ENCODE results near the gene ACKR3. TPM values are rescaled to one million over a fixed set of nuclear protein-coding genes. Genes with fewer than 3 reads are reported as not detected.

Gene ACKR3
- 3.9 and 4.9 TPM in 2 replicates for total RNA-seq

DNA sequence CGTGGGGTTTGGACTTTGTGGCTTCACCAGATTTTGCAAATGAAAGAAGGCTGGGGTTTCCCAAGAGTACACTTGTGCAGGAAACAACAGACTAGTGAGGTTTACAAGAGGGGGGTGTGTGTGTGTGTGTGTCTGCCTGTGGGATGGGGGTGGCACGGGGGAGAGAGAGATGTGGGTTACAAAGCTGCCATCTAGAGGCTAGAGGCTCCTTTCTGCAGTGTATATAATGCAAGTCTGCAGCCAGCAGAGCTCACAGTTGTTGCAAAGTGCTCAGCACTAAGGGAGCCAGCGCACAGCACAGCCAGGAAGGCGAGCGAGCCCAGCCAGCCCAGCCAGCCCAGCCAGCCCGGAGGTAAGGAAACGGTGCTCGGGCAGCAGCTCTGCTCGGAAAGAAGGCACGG is at the start of gene ACKR3:
Gene ACKR3 (plus strand): TSS at position 253 of the 401 bp plus-strand sequence. CDS start 10,641 bp downstream, outside the sequence.
- intact Hi-C loops (cut with micrococcal nuclease) = loop anchor here (1.0 to 5.0 kb wide), 6 partner anchors 23 to 226 kb away; no protein-coding TSS in a partner anchor

DNA sequence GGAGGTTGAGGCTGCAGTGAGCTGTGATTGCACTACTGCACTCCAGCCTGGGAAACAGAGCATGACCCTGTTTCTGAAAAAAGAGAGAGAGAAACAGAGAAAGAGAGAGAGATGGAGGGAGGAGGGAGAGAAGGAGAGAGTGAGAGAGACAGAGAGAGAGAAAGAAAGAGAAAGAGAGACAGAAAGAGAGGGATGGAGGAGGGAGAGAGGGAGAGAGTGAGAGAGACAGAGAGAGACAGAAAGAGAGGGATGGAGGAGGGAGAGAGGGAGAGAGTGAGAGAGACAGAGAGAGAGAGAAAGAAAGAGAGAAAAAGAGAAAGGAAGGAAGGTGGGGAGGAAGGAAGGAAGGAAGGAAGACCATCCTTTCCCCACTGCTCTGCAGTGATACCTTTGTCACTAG is 48.1 kb upstream of the ACKR3 start:
- intact Hi-C loops (cut with micrococcal nuclease) = no loop called here

DNA sequence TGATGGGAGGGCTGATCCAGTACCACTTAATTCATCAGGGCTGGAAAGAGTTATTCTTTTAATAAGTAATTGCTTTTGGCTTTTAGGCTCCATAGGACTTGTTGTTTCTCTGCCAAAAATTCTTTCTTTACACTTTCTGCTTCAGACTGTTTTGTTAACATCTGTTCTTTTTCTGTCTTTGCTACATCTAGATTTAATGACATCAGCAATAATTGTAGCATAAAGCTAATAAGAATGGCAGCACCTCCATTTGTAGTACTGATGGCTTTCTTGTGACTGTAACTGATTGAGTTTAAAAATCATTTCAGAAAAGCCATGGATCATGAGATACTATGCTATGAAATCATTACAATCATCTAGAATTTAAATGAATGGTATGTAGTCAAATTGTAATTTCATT is 46.4 kb upstream of the ACKR3 start:
- intact Hi-C loops (cut with micrococcal nuclease) = no loop called here

DNA sequence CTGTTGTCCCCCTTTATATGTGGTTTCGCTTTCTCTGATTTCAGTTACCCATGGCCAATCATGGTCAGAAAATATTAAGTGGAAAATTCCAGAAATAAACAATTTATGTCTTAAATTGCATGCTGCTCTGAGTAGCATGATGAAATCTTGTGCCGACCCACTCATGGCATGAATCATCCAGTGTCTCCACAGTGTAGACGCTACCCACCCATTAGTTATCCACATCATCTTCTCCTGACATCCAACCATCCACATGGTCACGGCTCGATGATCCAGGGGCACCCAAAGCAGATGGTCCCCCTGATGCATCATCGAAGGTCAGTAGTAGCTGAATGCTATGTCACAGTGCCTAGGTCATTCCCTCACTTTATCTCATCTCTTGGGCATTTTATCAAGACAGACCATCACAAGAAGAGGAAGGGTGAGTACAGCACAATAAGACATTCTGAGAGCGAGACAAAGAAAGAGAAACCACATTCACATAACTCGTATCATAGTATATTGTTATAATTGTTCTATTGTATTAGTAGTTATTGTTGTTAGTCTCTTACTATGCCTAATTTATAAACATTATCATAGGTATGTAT is 44.1 kb upstream of the ACKR3 start:
- intact Hi-C loops (cut with micrococcal nuclease) = no loop called here

DNA sequence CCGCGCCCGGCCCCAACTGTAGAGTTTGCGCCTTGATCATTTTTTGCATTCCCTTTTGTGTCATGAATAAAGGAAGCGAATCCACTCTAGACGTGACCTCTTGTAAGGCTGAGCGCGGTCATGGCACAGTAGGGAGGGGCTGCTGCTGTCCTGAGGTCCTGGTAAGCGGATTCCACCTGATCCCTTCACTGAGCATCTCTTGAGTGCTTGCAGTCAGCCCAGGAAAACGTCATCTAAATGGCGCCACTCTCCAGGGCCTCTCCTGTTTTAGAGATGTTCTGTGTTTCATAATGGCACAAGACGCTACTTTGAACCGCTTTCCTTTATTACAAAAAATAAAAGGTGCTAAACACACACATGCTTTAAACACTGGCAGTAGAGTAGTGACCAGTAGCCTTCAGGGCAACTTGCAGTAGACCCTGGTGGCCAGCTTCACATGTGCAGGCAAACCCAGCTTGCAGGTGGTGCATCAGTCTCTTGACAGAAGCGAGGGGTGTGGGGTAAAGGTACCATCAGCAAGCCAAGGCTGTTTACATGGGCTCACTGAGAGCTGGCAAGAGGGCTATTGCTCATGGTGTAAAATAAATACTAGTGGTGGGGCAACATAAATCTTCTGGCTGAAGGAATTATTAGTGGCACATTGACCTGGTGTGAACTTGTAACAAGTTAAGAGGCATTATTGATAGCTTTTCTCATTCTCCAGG is 43.0 kb upstream of the ACKR3 start:
- intact Hi-C loops (cut with micrococcal nuclease) = no loop called here

DNA sequence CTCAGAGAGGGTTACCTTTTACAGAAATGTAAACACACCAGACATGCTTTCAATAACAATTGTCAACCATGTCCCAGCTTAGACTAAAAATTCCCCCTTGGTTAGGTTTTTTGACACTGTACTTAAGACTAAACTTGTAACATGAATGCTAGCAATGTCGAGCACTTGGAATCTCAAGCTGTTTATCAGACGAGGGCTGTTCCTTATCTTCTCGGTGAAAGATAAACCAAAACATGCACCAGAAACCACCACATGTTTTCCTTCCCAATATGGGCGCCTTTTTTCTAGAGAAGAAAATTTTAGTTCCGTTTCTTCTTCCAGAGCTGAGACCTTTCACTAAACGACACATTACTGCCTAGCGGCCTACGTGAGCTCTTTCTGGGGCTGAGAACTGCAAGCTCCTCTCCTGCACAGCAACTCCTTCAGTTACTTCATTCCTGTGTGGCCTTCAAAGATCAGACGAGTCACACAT is 42.4 kb upstream of the ACKR3 start:
- intact Hi-C loops (cut with micrococcal nuclease) = no loop called here

DNA sequence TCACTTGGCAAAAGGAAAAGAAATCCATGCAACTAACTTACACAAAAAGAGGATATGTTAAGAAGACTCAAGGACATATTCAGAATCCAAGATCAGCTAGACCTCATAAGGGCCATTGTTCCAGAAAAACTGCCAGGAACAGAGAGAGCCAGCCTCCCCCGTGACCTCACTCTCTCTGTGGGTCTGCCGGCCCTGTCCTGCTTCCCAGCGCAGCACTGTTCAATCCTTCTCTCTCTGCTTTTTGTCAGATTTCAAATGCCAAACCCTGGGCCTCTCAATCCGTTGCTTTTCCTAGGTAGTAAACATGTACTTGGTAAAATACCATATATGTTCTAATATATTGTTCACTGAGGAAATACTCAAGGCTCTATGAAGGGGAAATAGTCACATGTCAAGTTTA is 40.0 kb upstream of the ACKR3 start:
- intact Hi-C loops (cut with micrococcal nuclease) = no loop called here

DNA sequence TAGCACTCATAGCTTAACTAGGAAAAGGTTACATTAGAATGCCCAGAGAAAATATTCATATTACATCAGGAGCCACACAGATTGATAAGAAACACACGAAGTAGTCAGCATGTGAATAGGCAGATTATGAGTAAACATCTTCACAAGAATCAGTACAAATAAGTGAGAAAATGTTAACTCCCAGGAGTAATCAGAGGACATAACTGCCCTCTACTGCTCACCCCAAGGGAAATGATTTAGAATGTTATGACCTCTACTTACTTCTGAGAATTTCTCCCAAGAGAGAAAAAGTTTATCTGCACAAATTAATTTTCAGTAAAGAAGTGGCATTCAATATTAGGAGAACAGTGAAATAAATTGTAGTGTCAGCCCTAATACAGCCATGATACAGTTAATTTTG is 39.1 kb upstream of the ACKR3 start:
- intact Hi-C loops (cut with micrococcal nuclease) = no loop called here

DNA sequence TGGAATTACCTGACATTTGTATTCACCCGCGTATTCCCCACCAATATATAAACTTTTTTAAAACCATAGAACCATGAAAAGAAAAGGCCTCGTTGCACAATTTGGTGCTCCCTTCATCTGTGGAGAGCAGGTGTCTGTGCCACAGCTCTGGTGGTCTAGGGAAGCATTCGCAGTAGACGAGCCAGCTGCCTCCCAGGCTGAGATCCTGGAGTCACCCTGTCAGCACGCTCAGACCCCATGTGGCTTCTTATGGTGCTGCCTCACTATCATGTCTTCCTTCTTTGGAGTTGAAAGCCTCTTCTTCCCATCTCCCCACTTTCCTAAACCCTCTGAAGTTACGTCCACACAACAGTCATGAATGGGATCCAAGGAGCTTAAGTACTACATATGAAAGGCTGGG is 38.4 kb upstream of the ACKR3 start:
- intact Hi-C loops (cut with micrococcal nuclease) = no loop called here

DNA sequence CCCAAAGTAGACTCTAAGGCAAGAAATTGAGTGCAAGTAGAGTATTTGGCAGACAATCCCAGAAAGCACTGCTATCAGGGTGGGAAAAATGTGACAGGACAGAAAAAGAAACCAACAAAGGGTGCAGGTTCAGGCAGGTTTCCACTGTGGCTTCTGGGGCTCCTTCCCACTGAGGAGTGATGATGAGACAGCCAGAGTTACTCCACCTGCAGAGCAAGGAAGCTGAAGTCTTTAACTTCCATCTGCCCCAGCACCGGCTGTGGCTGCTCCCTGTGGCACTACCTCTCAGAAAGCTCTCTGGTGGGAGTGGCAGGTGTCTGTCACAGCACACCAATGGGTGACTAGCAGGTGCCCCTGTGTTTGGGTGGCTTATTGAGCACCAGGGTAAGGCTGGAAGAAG is 37.6 kb upstream of the ACKR3 start:
- intact Hi-C loops (cut with micrococcal nuclease) = no loop called here

DNA sequence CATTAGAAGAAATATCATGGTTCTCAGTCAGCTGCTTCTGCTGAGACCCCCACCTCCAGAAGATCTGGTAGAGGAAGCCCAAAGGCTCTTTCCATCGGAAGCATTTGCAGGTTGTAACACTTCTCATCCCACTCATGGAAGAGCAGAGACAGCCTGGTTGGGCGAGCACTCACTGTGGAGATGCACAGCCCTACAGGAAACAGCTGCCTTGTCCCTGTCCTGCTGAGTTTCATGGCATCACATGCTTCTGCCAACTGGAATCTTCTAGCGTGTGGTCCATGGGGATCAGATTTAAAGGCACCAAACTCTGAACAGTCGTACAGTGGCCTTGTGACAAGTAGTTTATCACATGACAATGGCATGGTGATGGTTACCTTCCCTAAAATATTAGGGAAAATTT is 36.3 kb upstream of the ACKR3 start:
- intact Hi-C loops (cut with micrococcal nuclease) = no loop called here

DNA sequence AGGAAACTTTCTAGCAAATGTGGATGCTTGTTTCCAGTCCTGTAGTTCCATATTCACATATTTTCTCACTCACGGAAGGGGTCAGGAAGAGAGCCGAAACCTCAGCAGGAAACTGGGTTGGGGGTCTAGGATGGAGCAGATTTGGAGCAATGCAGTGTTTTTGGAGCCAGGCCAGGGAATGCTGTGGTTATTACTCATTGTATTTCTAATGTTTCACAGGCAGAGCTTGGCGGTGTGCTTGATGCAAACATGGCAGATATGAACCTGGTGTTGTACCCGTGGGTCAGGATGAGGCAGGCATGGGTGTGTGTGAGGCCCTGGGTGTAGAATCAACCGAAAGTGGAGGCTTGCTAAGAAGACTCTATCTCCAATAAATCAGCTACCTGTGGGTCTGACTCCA is 34.6 kb upstream of the ACKR3 start:
- intact Hi-C loops (cut with micrococcal nuclease) = no loop called here

DNA sequence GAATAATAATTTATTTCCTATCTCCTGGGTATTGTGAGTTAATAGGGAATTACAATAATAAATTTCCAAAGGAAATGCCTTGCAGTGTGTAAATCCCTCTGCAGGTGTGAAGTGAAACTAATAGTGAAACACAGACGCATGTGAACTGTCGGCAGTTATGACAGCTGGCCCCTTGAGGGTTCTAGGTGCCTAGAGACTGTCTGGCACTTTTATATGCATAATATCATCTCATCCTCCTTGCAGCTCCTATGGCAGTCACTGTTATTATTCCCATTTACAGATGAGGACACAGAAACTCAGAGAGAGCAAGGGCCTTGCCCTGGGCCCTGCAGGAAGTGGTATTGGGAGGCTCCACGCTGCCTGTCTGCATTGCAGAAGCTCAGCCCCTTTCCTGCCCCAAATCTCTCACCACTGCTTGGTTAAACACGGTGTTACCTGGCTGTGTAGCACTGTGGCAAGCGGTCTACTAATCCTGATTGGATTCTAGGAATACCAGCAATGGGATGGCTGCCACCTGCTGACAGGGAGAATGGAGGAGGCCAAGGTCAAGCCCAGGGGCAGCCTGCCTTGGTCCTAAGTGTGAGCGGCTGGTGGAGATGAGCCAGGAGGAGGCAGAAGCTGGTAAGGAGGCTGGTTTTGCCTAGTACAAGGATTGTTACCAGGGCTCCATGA is 32.8 kb upstream of the ACKR3 start:
- intact Hi-C loops (cut with micrococcal nuclease) = loop anchor here (1.0 to 2.0 kb wide), 2 partner anchors 9 to 24 kb away; no protein-coding TSS in a partner anchor

DNA sequence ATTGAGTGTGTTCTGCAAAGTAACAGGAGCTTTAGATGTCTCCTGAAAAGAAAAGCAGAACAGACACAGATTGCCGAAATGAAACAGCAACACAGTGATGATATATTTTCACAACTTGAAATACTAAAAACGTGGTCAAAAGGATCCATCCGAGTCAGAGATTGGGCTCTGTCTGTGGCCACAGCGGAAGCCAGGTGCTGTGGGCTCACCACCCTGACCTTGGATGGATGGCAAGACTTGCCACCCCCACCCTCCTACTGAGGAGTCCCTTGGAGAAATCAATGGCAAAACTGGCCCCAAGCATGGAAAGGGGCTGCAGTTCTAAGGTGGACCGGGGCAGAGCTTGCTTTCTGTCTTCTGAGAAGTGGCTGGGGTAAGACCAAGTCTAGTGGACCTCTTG is 31.4 kb upstream of the ACKR3 start:
- intact Hi-C loops (cut with micrococcal nuclease) = loop anchor here (1.0 kb wide), 1 partner anchor 31 kb away; the partner anchor contains the start of gene ACKR3

DNA sequence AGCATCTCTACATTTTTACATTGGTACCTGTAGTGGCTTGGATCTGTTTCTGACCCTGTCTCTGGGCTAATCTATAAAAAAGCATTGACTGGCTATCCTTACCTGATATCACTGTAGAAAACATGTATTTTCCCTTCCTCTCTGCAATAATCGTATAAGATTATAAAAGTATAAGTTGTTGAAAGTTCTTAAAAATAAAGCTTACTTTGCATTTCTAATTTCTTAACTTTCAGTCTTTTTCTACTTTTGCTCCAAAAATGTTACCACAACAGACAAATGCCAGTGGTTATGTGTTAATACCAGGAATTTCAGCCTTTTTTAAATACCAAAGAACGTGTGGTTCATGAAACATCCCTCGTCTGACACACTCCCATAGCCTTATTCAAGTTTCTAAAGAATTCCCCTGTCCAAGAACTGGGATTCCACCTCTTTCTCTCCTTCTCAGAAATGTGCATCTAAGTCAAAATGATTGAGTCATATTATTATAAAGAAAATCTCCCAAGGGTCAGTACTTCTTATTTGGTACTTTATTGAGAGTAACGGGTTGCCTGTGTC is 28.5 kb upstream of the ACKR3 start:
- intact Hi-C loops (cut with micrococcal nuclease) = no loop called here

DNA sequence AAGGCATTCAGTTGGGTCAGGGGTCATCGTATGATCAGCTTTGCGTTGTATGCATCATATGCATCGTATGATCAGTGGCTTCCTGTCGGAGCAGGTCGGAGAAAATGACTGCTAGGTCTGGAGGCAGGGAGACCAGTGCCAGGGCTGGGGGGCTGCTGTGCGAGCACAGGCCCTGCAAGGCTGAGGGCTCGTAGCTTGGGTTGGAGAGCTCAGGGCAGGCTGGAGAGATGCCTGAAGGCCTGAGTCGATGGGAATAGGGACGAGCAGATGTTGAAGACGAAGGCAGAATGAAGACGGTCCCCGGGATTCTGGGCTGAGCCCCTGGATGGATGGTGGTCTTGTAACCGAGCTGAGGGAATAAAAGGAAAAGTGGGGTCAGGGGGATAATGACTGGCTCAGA is 25.3 kb upstream of the ACKR3 start:
- intact Hi-C loops (cut with micrococcal nuclease) = no loop called here

DNA sequence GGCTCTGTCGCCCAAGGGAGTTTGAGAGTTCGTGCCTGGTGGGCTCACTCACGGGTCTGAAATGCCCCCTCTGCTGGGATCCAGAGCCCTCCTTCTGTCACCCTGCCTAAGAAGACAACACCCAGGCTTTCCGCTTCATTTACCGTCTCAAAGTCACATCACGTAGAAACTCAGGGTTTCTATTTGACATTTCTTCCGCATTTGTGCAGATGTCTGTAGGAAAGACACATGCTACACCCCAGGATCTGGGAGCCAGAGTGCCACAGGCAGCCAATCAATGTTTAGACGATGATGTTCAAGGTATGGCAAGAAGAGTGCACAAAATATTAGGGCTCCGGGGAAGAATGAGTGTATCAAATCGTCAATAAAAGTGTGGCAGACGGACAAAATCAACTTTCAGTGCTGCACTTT is 24.4 kb upstream of the ACKR3 start:
- intact Hi-C loops (cut with micrococcal nuclease) = no loop called here

DNA sequence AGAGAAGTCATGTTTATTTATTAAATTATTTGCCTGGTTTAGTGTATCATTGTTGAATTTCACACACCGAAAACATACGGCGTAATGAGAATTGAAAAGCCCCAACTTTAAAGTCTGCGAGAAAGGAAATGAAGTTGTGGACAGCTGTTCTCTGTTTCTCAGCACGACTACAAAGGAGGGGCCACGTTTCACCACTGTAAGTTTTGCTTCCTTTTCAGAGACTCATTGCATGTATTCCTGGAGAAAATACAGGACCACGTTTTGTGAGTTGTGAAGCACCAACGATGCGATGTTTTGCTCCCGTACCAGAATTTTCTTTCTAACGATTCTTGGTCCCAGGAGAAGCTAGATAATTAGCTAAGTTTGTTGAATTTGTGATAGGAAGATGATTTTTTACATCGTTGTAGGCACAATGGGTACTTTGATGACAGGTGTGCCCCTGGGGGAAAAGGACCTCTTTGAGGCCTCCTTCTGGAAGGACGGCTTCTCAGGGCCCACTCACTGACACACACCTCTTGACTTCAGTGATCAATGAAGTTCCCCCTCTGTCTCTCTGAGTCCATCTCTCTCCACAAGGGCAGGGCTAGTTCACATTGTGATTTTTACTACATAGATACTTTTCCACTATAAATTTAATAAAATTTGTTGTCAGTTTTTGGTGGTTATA is 23.7 kb upstream of the ACKR3 start:
- intact Hi-C loops (cut with micrococcal nuclease) = loop anchor here (1.0 kb wide), 2 partner anchors 9 to 23 kb away; partner anchors contain the start of gene ACKR3

DNA sequence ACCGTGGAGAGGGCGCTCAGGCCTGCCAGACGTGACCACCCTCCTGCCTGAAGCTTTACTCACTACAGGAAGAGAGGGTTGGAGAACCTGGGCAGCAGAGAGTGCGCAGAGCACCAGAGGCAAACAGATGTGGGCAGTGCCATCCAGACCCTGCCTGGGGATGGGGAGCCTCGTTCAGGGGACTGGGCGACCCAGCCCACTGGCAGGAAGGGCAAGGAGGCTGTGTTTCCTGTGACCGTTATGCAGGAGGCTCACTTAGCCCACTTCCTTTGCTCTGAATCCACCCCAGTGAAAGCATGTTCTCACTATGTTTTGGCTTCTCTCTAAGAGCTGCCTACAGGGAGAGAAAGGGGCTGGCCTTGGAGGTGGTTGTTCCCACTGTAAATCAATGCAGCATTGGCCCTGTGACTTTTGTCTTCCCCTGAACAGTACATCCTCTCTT is 23.0 kb upstream of the ACKR3 start:
- intact Hi-C loops (cut with micrococcal nuclease) = loop anchor here (1.0 kb wide), 2 partner anchors 9 to 23 kb away; partner anchors contain the start of gene ACKR3

DNA sequence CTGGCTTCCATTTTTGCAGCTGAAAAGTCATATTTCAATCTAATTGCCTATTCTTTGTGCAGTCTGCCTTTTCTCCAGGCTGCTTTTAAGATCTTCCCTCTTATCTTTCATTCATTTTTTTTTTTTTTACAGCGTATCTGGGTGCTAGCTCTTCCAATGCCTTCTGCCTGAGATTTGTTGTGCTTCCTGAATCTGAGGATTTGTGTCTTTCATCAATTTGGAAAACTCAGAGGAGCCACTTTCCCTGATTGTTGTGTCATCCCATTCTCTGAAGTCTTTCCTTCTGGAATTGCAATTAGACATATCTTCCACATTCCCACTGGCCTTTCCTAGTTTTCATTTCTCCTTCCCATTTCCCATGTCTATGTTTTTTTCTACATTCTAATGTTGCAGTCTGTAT is 21.9 kb upstream of the ACKR3 start:
- intact Hi-C loops (cut with micrococcal nuclease) = no loop called here

DNA sequence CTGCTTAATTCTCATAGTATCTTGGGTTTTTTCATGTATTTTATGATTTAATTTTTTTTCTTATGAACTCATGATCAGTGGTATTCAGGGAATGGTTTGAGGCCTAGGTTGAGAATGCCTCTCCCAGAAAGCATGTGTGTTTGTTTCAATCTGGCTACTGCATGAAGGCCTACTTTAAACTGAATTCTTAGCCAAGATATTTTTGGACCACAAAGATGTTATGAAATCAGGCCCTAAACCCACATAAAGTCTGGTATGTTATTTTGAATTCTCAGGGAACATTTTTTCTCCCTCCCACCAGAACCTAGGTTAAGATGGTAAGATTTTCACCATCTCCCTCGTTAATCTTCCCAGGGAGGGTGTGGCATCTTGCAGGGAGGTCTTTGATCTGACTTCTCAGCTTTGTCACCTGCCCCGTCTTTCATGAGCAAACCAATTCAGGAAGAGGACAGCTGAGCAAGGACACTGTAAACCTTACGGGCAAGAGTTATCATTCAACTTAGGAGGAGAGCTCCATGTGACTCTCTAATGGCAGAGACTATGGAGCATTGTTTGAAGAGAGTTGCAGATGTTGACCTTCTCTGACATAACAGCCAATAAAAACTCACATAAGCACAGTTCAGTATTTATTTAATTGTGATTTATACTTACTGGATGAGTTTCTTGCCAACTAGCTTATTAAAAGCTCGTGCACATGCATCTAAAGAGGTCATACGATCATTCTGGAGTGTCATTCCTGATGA is 21.3 kb upstream of the ACKR3 start:
- intact Hi-C loops (cut with micrococcal nuclease) = no loop called here
